Activated CD4-positive, alpha-beta memory T cell treated with anti-CD3 and anti-CD28 coated beads, Interleukin-2, amount 10 ng/mL, durations not matched to agents 7 days and 5 days (primary cell): ENCODE results near the gene CYP2W1. TPM values are rescaled to one million over a fixed set of nuclear protein-coding genes. Genes with fewer than 3 reads are reported as not detected.
"Not testable (repeated sequence)": the region's sequence is repeated elsewhere in the genome, so short reads cannot be mapped to it uniquely, and the experiment has no call there.

Source experiments
- CTCF ChIA-PET: fragments of 350-600 bp; sonication (Branson Sonifier 250); formaldehyde crosslinking; loops from one replicate; lab custom pipeline; 2021; ENCODE audit warnings: antibody characterized with exemption, inconsistent platforms; lab: Charles Lee
- POLR2A ChIA-PET: fragments of 350-600 bp; sonication (Branson Sonifier 250); formaldehyde crosslinking; loops from one replicate; lab custom pipeline; 2021; ENCODE audit warnings: antibody characterized with exemption; lab: Charles Lee
- DNase-seq: peaks from one replicate; pipeline ENCODE4 v3.0.0-alpha.2; 2020
- H3K27ac Mint-ChIP-seq: one replicate; pipeline ENCODE4 v1.8.0; 2021; ENCODE audit warnings: mild to moderate bottlenecking, mixed read lengths
- H3K27me3 Mint-ChIP-seq: one replicate; pipeline ENCODE4 v1.8.0; 2021; ENCODE audit warnings: mixed read lengths
- H3K36me3 Mint-ChIP-seq: one replicate; pipeline ENCODE4 v1.8.0; 2021; ENCODE audit warnings: low read depth, mixed read lengths
- H3K4me1 Mint-ChIP-seq: one replicate; pipeline ENCODE4 v1.8.0; 2021; ENCODE audit warnings: mixed read lengths
- H3K4me3 Mint-ChIP-seq: one replicate; pipeline ENCODE4 v1.8.0; 2021; ENCODE audit warnings: mild to moderate bottlenecking, mixed read lengths
- H3K9me3 Mint-ChIP-seq: one replicate; pipeline ENCODE4 v1.8.0; 2021; ENCODE audit warnings: mixed read lengths
- total RNA-seq, 2 experiments: library from RNA; stranded (reverse); gene quantifications; one replicate each; pipeline ENCODE4 v1.2.3, GENCODE V29; 2021

Gene CYP2W1
- total RNA-seq, 2 experiments from 2014 or later, result not detected

GRCh38 chr7:1002026-1002425 lies 19.0 kb downstream of the CYP2W1 start:
- DNase-seq, CTCF ChIA-PET, H3K36me3 Mint-ChIP-seq, H3K9me3 Mint-ChIP-seq, H3K27ac Mint-ChIP-seq, H3K27me3 Mint-ChIP-seq, H3K4me1 Mint-ChIP-seq, H3K4me3 Mint-ChIP-seq, POLR2A ChIA-PET: not testable (repeated sequence)

- CTCF ChIA-PET, DNase-seq, H3K9me3 Mint-ChIP-seq, H3K4me1 Mint-ChIP-seq, H3K27ac Mint-ChIP-seq, POLR2A ChIA-PET, H3K4me3 Mint-ChIP-seq, H3K27me3 Mint-ChIP-seq, H3K36me3 Mint-ChIP-seq: not testable (repeated sequence)
Observed at GRCh38 chr7:1002445-1002844, 19.5 kb downstream of the CYP2W1 start.

- peaks cover 5% of the 10 kb centered on the region for H3K36me3 Mint-ChIP-seq
- H3K4me3 Mint-ChIP-seq, result no peak overlapping the region
- ChIA-PET CTCF (interaction anchor here (0.9 kb wide), 1 partner anchor 61 kb away, joined by 3 read pairs; no protein-coding TSS in a partner anchor), POLR2A (no interaction called here)
- peaks cover 3% of the 10 kb centered on the region for H3K9me3 Mint-ChIP-seq
- no peaks in the 10 kb centered on the region for H3K4me1 Mint-ChIP-seq
- DNase-seq, result no peak
- no peaks in the 10 kb centered on the region for H3K27me3 Mint-ChIP-seq
- H3K27ac Mint-ChIP-seq, result no peak overlapping the region
Observed at GRCh38 chr7:1004018-1004852, 21.3 kb downstream of the CYP2W1 start.

- H3K36me3 Mint-ChIP-seq, result peaks cover 9% of the 10 kb centered on the region
- CTCF ChIA-PET, result interaction anchor here (0.9 kb wide), 2 partner anchors 60 kb away, joined by 3 read pairs; no protein-coding TSS in a partner anchor
- H3K4me1 Mint-ChIP-seq, result no peaks in the 10 kb centered on the region
Observed at GRCh38 chr7:1005303-1005702, 22.3 kb downstream of the CYP2W1 start.

GRCh38 chr7:1007901-1008300 lies 24.9 kb downstream of the CYP2W1 start:
- H3K4me1 Mint-ChIP-seq, result peaks cover 5% of the 10 kb centered on the region
- peaks cover 9% of the 10 kb centered on the region for H3K36me3 Mint-ChIP-seq
- no peak overlapping the region for H3K27ac Mint-ChIP-seq
- H3K27me3 Mint-ChIP-seq, result no peaks in the 10 kb centered on the region
- H3K9me3 Mint-ChIP-seq, result peaks cover 3% of the 10 kb centered on the region
- no peak overlapping the region for H3K4me3 Mint-ChIP-seq
- POLR2A ChIA-PET, result no interaction called here
- no peak for DNase-seq
- CTCF ChIA-PET, result no interaction called here

More at GRCh38 chr7:1005303-1005702, 22.3 kb downstream of the CYP2W1 start:
- Mint-ChIP-seq H3K4me3 (no peak overlapping the region), H3K9me3 (peaks cover 3% of the 10 kb centered on the region), H3K27me3 (no peaks in the 10 kb centered on the region), H3K27ac (no peak overlapping the region)
- DNase-seq, result no peak
- POLR2A ChIA-PET, result no interaction called here

GRCh38 chr7:1008733-1009363 lies 25.9 kb downstream of the CYP2W1 start:
- DNase-seq, result no peak
- peaks cover 5% of the 10 kb centered on the region for H3K4me1 Mint-ChIP-seq
- ChIA-PET CTCF (no interaction called here), POLR2A (no interaction called here)
- no peak overlapping the region for H3K27ac Mint-ChIP-seq
- peaks cover 9% of the 10 kb centered on the region for H3K36me3 Mint-ChIP-seq
- no peaks in the 10 kb centered on the region for H3K27me3 Mint-ChIP-seq
- H3K4me3 Mint-ChIP-seq, result no peak overlapping the region
- peaks cover 3% of the 10 kb centered on the region for H3K9me3 Mint-ChIP-seq

- Mint-ChIP-seq H3K4me1 (peaks cover 5% of the 10 kb centered on the region), H3K27ac (no peak overlapping the region)
Observed at GRCh38 chr7:1009747-1010146, 26.8 kb downstream of the CYP2W1 start.

GRCh38 chr7:1010226-1010625 lies 27.2 kb downstream of the CYP2W1 start:
- CTCF ChIA-PET, result no interaction called here
- no peaks in the 10 kb centered on the region for H3K27me3 Mint-ChIP-seq
- DNase-seq, result no peak

More at GRCh38 chr7:1009747-1010146, 26.8 kb downstream of the CYP2W1 start:
- H3K4me3 Mint-ChIP-seq, result no peak overlapping the region
- H3K36me3 Mint-ChIP-seq, result peaks cover 9% of the 10 kb centered on the region
- H3K27me3 Mint-ChIP-seq, result no peaks in the 10 kb centered on the region
- peaks cover 3% of the 10 kb centered on the region for H3K9me3 Mint-ChIP-seq
- CTCF ChIA-PET, result no interaction called here
- POLR2A ChIA-PET, result no interaction called here
- DNase-seq, result no peak

GRCh38 chr7:1011297-1012003 lies 28.5 kb downstream of the CYP2W1 start:
- Mint-ChIP-seq H3K27ac (peak overlapping the region; percentile 58), H3K36me3 (peaks cover 9% of the 10 kb centered on the region), H3K9me3 (peaks cover 3% of the 10 kb centered on the region), H3K27me3 (no peaks in the 10 kb centered on the region), H3K4me3 (no peak overlapping the region), H3K4me1 (peaks cover 5% of the 10 kb centered on the region)
- DNase-seq, result no peak
- ChIA-PET CTCF (interaction anchor here (1.0 kb wide), 1 partner anchor 33 kb away, joined by 3 read pairs; the partner anchor contains the start of gene GPR146), POLR2A (no interaction called here)

More at GRCh38 chr7:1010226-1010625, 27.2 kb downstream of the CYP2W1 start:
- Mint-ChIP-seq H3K9me3 (peaks cover 3% of the 10 kb centered on the region), H3K4me1 (peaks cover 5% of the 10 kb centered on the region), H3K36me3 (peaks cover 9% of the 10 kb centered on the region), H3K27ac (no peak overlapping the region), H3K4me3 (no peak overlapping the region)
- POLR2A ChIA-PET, result no interaction called here

- H3K9me3 Mint-ChIP-seq, result peaks cover 3% of the 10 kb centered on the region
- H3K36me3 Mint-ChIP-seq, result peaks cover 9% of the 10 kb centered on the region
- no peak overlapping the region for H3K4me3 Mint-ChIP-seq
- no peaks in the 10 kb centered on the region for H3K27me3 Mint-ChIP-seq
- CTCF ChIA-PET, result interaction anchor here (1.0 kb wide), 1 partner anchor 32 kb away, joined by 3 read pairs; the partner anchor contains the start of gene GPR146
- DNase-seq, result no peak
- POLR2A ChIA-PET, result no interaction called here
- no peak overlapping the region for H3K27ac Mint-ChIP-seq
- H3K4me1 Mint-ChIP-seq, result peaks cover 5% of the 10 kb centered on the region
Observed at GRCh38 chr7:1012004-1012715, 29.2 kb downstream of the CYP2W1 start.

GRCh38 chr7:1012716-1013095 lies 29.7 kb downstream of the CYP2W1 start:
- peaks cover 9% of the 10 kb centered on the region for H3K36me3 Mint-ChIP-seq
- ChIA-PET POLR2A (no interaction called here), CTCF (no interaction called here)
- no peaks in the 10 kb centered on the region for H3K27me3 Mint-ChIP-seq
- H3K4me1 Mint-ChIP-seq, result peaks cover 5% of the 10 kb centered on the region
- H3K4me3 Mint-ChIP-seq, result no peak overlapping the region
- no peak for DNase-seq
- no peak overlapping the region for H3K27ac Mint-ChIP-seq
- peaks cover 3% of the 10 kb centered on the region for H3K9me3 Mint-ChIP-seq

- no peak for DNase-seq
- Mint-ChIP-seq H3K36me3 (peaks cover 11% of the 10 kb centered on the region), H3K27ac (no peak overlapping the region), H3K9me3 (peaks cover 2% of the 10 kb centered on the region), H3K4me1 (peaks cover 13% of the 10 kb centered on the region), H3K27me3 (no peaks in the 10 kb centered on the region), H3K4me3 (no peak overlapping the region)
- CTCF ChIA-PET, result interaction anchor here (0.9 kb wide), 1 partner anchor 21 kb away, joined by 3 read pairs; no protein-coding TSS in a partner anchor
- POLR2A ChIA-PET, result no interaction called here
Observed at GRCh38 chr7:1013581-1013980, 30.6 kb downstream of the CYP2W1 start.
